WTC11 (cell line): Measurements from ENCODE around the gene BEX4.

ENCODE experiments used
- ATF2 ChIP-seq: sonication (generic); formaldehyde crosslinking; IDR thresholded peaks from 2 replicates; pipeline ENCODE4 v1.8.1; 2022; ENCODE audit warnings: low read depth, missing genetic modification reagents, borderline replicate concordance
- ATF3 ChIP-seq: sonication (generic); formaldehyde crosslinking; conservative IDR thresholded peaks from 2 replicates; pipeline ENCODE4 v1.8.1; 2022; ENCODE audit warnings: mild to moderate bottlenecking, missing genetic modification reagents
- CREB1 ChIP-seq: sonication (generic); formaldehyde crosslinking; IDR thresholded peaks from 2 replicates; pipeline ENCODE4 v1.8.0; 2023; ENCODE audit warnings: mild to moderate bottlenecking, missing genetic modification reagents
- CTCF ChIP-seq: fragments of 200-600 bp; IDR thresholded peaks from 2 replicates; pipeline ENCODE4 v1.8.0; 2022; ENCODE audit warnings: antibody characterized with exemption
- PREB ChIP-seq: sonication (generic); formaldehyde crosslinking; IDR thresholded peaks from 2 replicates; pipeline ENCODE4 v1.8.1; 2022; ENCODE audit warnings: mild to moderate bottlenecking, missing genetic modification reagents, moderate library complexity, borderline replicate concordance
- ZNF317 ChIP-seq: sonication (generic); formaldehyde crosslinking; IDR thresholded peaks from 2 replicates; pipeline ENCODE4 v1.8.1; 2023; ENCODE audit warnings: low read depth, mild to moderate bottlenecking, moderate library complexity, missing genetic modification reagents, borderline replicate concordance

- no peak for TF ChIP-seq ATF3 (CRISPR knock-in tag)
- no peak for TF ChIP-seq CTCF
- no peak for TF ChIP-seq ZNF317 (CRISPR knock-in tag)
- TF ChIP-seq PREB (CRISPR knock-in tag): no peak
- no peak for TF ChIP-seq ATF2 (CRISPR knock-in tag)
- TF ChIP-seq CREB1 (CRISPR knock-in tag): no peak
Measured at GRCh38 chrX:103233263-103233662, 18.4 kb downstream of the BEX4 start.
